ENCODE measurements around the gene TRIM46.

TRIM46 gene

GRCh38 chr1:155179112-155180031 is 5.7 kb downstream of the TRIM46 start:
- no peak for DNase-seq (ENCODE audit: low read depth in 2 of 2)
- no peak overlapping the region for H3K4me3 ChIP-seq (replicated peaks in 1 of 2; ENCODE audit: low read depth in 2 of 2, low read length in 2 of 2)
- no peak for TF ChIP-seq CTCF (IDR thresholded peaks at IDR 0.05; ENCODE audit: low read depth, low read length)

- DNase-seq (ENCODE audit: low read depth in 2 of 2), result no peak
- TF ChIP-seq CTCF (IDR thresholded peaks at IDR 0.05; ENCODE audit: low read depth, low read length), result no peak
- H3K4me3 ChIP-seq (replicated peaks in 1 of 2; ENCODE audit: low read depth in 2 of 2, low read length in 2 of 2), result no peak overlapping the region
Observed at GRCh38 chr1:155181371-155182051, 7.9 kb downstream of the TRIM46 start.

GRCh38 chr1:155182052-155182550 is 8.5 kb downstream of the TRIM46 start:
- no peak overlapping the region for H3K4me3 ChIP-seq (replicated peaks in 1 of 2; ENCODE audit: low read depth in 2 of 2, low read length in 2 of 2)
- TF ChIP-seq CTCF (IDR thresholded peaks at IDR 0.05; ENCODE audit: low read depth, low read length), result no peak
- DNase-seq (ENCODE audit: low read depth in 2 of 2), result no peak

- no peak overlapping the region for H3K4me3 ChIP-seq (replicated peaks in 1 of 2; ENCODE audit: low read depth in 2 of 2, low read length in 2 of 2)
- DNase-seq (ENCODE audit: low read depth in 2 of 2), result no peak
- no peak for TF ChIP-seq CTCF (IDR thresholded peaks at IDR 0.05; ENCODE audit: low read depth, low read length)
Observed at GRCh38 chr1:155183775-155184221, 10.1 kb downstream of the TRIM46 start.

GRCh38 chr1:155184351-155184811 is 10.7 kb downstream of the TRIM46 start:
- no peak for TF ChIP-seq CTCF (IDR thresholded peaks at IDR 0.05; ENCODE audit: low read depth, low read length)
- H3K4me3 ChIP-seq (replicated peaks in 1 of 2; ENCODE audit: low read depth in 2 of 2, low read length in 2 of 2), result no peak overlapping the region
- DNase-seq (ENCODE audit: low read depth in 2 of 2), result no peak

GRCh38 chr1:155184835-155185782 is 11.5 kb downstream of the TRIM46 start:
- DNase-seq (ENCODE audit: low read depth in 2 of 2), result no peak
- TF ChIP-seq CTCF (IDR thresholded peaks at IDR 0.05; ENCODE audit: low read depth, low read length), result no peak
- no peak overlapping the region for H3K4me3 ChIP-seq (replicated peaks in 1 of 2; ENCODE audit: low read depth in 2 of 2, low read length in 2 of 2)
